ENCODE data around the gene PIH1D1. TPM values are rescaled to one million over a fixed set of nuclear protein-coding genes. Genes with fewer than 3 reads are reported as not detected.
"Not testable (repeated sequence)": the region's sequence is repeated elsewhere in the genome, so short reads cannot be mapped to it uniquely, and the experiment has no call there.

PIH1D1 gene
- total RNA-seq, 1 donor from 2014 or later, result 110 TPM

DNA sequence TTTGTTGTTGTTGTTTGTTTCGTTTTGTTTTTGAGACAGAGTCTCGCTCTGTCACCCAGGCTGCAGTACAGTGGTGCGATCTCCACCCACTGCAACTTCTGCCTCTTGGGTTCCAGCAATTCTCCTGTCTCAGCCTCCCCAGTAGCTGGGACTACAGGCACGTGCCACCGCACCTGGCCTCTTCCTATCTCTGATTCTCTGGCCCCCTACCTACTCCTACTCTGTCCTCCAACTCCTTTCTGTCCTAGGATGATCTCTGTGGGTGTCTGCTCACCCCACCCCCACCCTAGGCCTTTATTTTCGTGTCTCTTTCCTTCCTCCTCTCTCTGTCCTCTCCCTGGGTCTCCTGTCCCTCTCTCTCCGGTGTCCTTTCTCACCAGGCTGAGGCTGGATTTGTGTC lies 1.2 kb downstream of the PIH1D1 start:
- TF ChIP-seq, protein P1, sequence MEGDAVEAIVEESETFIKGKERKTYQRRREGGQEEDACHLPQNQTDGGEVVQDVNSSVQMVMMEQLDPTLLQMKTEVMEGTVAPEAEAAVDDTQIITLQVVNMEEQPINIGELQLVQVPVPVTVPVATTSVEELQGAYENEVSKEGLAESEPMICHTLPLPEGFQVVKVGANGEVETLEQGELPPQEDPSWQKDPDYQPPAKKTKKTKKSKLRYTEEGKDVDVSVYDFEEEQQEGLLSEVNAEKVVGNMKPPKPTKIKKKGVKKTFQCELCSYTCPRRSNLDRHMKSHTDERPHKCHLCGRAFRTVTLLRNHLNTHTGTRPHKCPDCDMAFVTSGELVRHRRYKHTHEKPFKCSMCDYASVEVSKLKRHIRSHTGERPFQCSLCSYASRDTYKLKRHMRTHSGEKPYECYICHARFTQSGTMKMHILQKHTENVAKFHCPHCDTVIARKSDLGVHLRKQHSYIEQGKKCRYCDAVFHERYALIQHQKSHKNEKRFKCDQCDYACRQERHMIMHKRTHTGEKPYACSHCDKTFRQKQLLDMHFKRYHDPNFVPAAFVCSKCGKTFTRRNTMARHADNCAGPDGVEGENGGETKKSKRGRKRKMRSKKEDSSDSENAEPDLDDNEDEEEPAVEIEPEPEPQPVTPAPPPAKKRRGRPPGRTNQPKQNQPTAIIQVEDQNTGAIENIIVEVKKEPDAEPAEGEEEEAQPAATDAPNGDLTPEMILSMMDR (conservative IDR thresholded peaks at IDR 0.05), result no peak
- peaks cover 27% of the 10 kb centered on the region for H3K4me1 Mint-ChIP-seq
- DNase-seq (ENCODE audit: low read depth, low spot score), result no peak
- H3K27ac Mint-ChIP-seq (ENCODE audit: unreplicated experiment), result peak overlapping the region; percentile 90
- H3K27me3 Mint-ChIP-seq (ENCODE audit: low read depth), result peaks cover 5% of the 10 kb centered on the region
- H3K36me3 Mint-ChIP-seq (ENCODE audit: low read depth), result peaks cover 3% of the 10 kb centered on the region
- no peaks in the 10 kb centered on the region for H3K9me3 Mint-ChIP-seq
- H3K4me3 Mint-ChIP-seq, result peak overlapping the region; percentile 93

DNA sequence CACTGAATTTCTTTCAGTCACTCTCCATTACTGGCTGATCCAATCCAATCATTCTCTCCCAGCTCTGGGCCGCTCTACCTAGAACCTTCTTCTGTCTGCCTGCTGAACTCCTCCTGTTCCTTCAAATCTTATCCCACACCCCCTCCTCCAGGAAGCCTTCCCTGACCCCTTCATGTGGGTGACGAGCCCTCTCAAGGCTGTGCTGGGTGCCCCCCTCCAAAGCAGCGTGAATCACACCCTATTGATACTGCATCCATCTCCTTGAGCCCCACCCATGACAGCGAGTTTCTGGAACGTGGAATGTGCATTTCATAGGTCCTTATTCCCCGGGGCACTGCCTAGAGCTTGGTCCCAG lies 3.2 kb downstream of the PIH1D1 start:
- peaks cover 20% of the 10 kb centered on the region for H3K4me1 Mint-ChIP-seq
- peaks cover 3% of the 10 kb centered on the region for H3K36me3 Mint-ChIP-seq (ENCODE audit: low read depth)
- H3K27ac Mint-ChIP-seq (ENCODE audit: unreplicated experiment), result no peak overlapping the region
- TF ChIP-seq, protein P1 (conservative IDR thresholded peaks at IDR 0.05), result no peak
- no peak for DNase-seq (ENCODE audit: low read depth, low spot score)
- peak overlapping the region; percentile 61 for H3K4me3 Mint-ChIP-seq
- no peaks in the 10 kb centered on the region for H3K9me3 Mint-ChIP-seq
- peaks cover 13% of the 10 kb centered on the region for H3K27me3 Mint-ChIP-seq (ENCODE audit: low read depth)

DNA sequence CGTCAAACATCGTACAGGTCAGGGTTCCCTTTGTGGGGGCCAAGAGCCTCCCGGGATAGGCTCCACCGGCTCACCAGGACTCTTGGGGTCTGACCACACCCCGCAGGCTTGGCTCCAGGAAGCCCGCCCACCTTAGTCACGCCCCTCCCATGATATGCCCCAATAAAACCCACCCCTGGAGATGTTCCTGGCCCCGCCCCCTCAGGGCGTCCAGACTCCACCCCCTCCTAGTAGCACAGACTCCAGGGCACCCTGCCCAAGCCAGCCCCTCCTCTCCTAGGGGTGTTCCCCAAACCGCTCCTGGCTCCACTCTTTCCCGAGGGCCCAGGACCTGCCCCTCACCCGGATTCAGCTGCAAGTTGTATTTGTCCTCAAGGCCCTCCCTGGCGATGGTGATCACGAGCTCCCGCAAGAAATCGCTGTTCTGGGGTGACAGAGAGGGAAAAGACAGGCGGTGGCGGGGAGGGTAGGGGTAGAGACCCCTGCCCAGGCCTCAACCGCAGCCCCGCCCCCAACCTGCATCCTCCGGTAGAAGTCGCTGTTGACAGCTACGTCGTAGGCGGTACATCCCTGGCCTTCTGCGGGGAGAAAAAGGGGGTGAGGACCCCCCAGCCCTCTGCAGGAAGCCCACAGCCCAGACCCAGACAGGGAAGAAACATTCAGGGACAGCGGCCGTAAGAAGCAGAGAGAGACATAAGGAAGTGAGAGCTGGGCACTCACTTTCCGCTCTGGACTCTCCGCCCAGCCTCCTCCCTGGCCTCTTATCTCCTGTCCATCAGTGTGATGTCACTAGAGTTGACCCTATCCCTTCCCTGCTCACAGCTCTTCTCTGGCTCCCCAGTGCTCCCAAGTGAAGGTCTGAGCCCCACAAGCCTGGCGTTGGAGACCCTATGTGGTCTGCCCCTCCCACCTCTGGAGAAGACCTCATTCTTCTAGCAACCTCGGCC lies 3.9 kb downstream of the PIH1D1 start:
- peaks cover 16% of the 10 kb centered on the region for H3K4me1 Mint-ChIP-seq
- no peak overlapping the region for H3K27ac Mint-ChIP-seq (ENCODE audit: unreplicated experiment)
- H3K27me3 Mint-ChIP-seq (ENCODE audit: low read depth), result peaks cover 19% of the 10 kb centered on the region
- peak overlapping the region; percentile 61 for H3K4me3 Mint-ChIP-seq
- TF ChIP-seq, protein P1 (conservative IDR thresholded peaks at IDR 0.05), result no peak
- no peak for DNase-seq (ENCODE audit: low read depth, low spot score)
- H3K36me3 Mint-ChIP-seq (ENCODE audit: low read depth), result peaks cover 3% of the 10 kb centered on the region
- H3K9me3 Mint-ChIP-seq, result no peaks in the 10 kb centered on the region

DNA sequence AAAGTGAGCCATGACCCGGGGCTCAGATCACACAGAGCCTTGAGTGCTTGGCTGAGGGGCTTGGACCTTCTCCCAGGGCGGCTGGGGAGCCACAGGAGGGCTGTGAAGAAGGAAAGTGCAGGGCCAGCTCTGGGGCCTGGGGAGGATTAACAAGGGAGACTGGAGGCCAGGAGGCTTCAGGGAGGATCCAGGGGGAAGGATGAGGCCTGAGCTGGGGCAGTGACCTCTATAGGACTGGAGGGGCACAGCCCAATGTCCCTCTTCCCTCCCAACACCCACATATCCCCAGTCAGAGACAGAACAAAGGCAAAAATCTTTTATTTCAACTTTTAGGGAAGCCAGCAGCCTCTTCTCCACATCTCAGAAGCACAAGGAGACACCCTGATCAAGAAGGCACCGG lies 5.6 kb downstream of the PIH1D1 start:
- Mint-ChIP-seq H3K9me3 (no peaks in the 10 kb centered on the region), H3K27me3 (ENCODE audit: low read depth) (peaks cover 31% of the 10 kb centered on the region), H3K4me3 (peak overlapping the region; percentile 69), H3K4me1 (peaks cover 20% of the 10 kb centered on the region), H3K36me3 (ENCODE audit: low read depth) (no peaks in the 10 kb centered on the region), H3K27ac (ENCODE audit: unreplicated experiment) (no peak overlapping the region)
- DNase-seq (ENCODE audit: low read depth, low spot score), result no peak
- TF ChIP-seq, protein P1 (conservative IDR thresholded peaks at IDR 0.05), result no peak

DNA sequence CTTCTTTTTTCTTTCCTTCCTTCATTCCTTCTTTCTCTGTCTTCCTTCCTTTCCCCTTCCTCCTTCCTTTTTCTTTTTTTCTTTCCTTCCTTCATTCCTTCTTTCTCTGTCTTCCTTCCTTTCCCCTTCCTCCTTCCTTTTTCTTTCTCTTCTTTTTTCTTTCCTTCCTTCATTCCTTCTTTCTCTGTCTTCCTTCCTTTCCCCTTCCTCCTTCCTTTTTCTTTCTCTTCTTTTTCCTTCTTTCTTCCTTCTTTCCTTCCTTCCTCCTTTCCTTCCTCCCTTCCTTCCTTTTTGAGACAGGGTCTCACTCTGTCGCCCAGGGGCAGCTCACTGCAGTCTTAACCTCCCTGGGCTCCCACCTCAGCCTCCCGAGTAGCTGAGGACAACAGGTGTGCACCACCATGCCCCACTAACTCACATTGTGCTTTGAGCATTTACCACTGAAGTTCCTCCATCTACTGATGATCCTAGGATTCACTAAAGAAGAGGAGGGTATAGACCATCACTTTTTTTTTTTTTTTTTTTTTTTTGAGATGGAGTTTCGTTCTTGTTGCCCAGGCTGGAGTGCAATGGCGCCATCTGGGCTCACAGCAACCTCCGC lies 7.4 kb downstream of the PIH1D1 start:
- not testable (repeated sequence) for H3K27ac Mint-ChIP-seq (ENCODE audit: unreplicated experiment); DNase-seq (ENCODE audit: low read depth, low spot score); H3K36me3 Mint-ChIP-seq (ENCODE audit: low read depth); H3K9me3 Mint-ChIP-seq
- Mint-ChIP-seq H3K4me3 (peak overlapping the region; percentile 86), H3K4me1 (peaks cover 19% of the 10 kb centered on the region), H3K27me3 (ENCODE audit: low read depth) (peaks cover 49% of the 10 kb centered on the region)
